Measurements from ENCODE around the gene DNAJC7. TPM values are rescaled to one million over a fixed set of nuclear protein-coding genes. Genes with fewer than 3 reads are reported as not detected.

The DNAJC7 gene
- total RNA-seq, 6 donors from 2014 or later, result 53.2 to 109 (median 73.5) TPM

DNA sequence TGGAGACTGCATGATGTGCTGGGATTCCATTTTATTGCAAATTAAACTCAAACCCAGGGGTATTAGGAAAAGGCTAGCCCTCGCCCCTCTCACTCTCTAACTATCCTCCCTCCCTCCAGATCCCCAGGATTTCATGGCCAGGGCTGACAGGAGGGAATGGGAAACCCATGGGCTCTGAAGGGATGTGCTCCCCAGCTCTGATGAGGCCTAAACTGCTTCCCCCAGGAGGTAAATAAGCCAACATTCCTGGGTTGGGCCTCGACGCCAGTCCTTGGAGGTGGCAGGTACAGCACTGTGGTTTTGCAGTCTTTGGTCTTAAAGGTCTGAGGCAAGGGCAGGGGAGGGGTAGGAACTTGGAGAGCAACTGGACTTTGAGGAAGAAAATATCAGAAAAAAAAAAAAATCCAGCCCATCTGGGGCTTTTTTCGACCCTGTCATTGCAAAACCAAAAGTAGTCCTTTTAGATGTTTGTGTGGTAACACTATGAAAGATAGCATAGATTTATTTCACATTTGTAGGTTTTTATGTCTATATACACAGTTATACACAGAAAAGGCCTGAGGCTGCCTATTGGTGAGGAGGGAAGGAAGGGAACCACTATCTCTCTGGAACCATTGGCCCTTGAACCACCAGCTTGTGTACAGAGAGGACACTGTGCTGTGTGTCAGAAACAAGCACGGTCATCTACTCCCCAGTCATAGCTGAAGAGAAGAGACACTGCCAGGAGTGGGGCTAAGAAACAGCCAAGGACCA, 21.2 kb upstream of the DNAJC7 start:
- Histone ChIP-seq H3K27ac (no peak overlapping the region), H3K36me3 (peaks cover 0 to 6% (median 0%) of the 10 kb centered on the region in 4 donors), H3K27me3 (no peaks in the 10 kb centered on the region), H3K9me3 (no peaks in the 10 kb centered on the region), H3K4me1 (peaks cover 0 to 11% (median 3%) of the 10 kb centered on the region in 4 donors), H3K4me3 (no peak overlapping the region)
- no peak for TF ChIP-seq POLR2AphosphoS5 (IDR thresholded peaks at IDR 0.05)
- TF ChIP-seq POLR2A (IDR thresholded peaks at IDR 0.05), result no peak
- no peak for TF ChIP-seq CTCF (IDR thresholded peaks at IDR 0.05)
- TF ChIP-seq EP300 (IDR thresholded peaks at IDR 0.05), result no peak
- no peak for DNase-seq
- 72 to 74% methylated on average over 5 of the region's 5 CpGs for WGBS, 2 donors
- ATAC-seq (ENCODE audit: low FRiP score in 2 of 2), result no peak

- 38 to 54% methylated on average over 5 to 6 of the region's 6 CpGs for WGBS, 2 donors
- Histone ChIP-seq H3K36me3 (no peaks in the 10 kb centered on the region), H3K4me3 (no peak overlapping the region), H3K27me3 (no peaks in the 10 kb centered on the region), H3K9me3 (no peaks in the 10 kb centered on the region), H3K27ac (no peak overlapping the region), H3K4me1 (no peaks in the 10 kb centered on the region)
- no peak for TF ChIP-seq POLR2A (IDR thresholded peaks at IDR 0.05)
- no peak for TF ChIP-seq POLR2AphosphoS5 (IDR thresholded peaks at IDR 0.05)
- no peak for TF ChIP-seq EP300 (IDR thresholded peaks at IDR 0.05)
- TF ChIP-seq CTCF (IDR thresholded peaks at IDR 0.05), result no peak
- DNase-seq, result no peak
- ATAC-seq (ENCODE audit: low FRiP score in 2 of 2), result no peak
Measured at GRCh38 chr17:42034059-42034458, 16.8 kb upstream of the DNAJC7 start.

- no peak overlapping the region for H3K4me3 ChIP-seq
- no peaks in the 10 kb centered on the region for H3K36me3 ChIP-seq
- ATAC-seq (ENCODE audit: low FRiP score in 2 of 2) (peak in 1 of 2 donors; percentile 12), DNase-seq (no peak)
- H3K4me1 ChIP-seq, result no peaks in the 10 kb centered on the region
- WGBS, 2 donors, result 66 to 69% methylated on average over 3 to 6 of the region's 6 CpGs
- TF ChIP-seq POLR2AphosphoS5 (IDR thresholded peaks at IDR 0.05), result no peak
- TF ChIP-seq EP300 (IDR thresholded peaks at IDR 0.05), result no peak
- no peak for TF ChIP-seq POLR2A (IDR thresholded peaks at IDR 0.05)
- no peak for TF ChIP-seq CTCF (IDR thresholded peaks at IDR 0.05)
- no peaks in the 10 kb centered on the region for H3K9me3 ChIP-seq
- H3K27ac ChIP-seq, result no peak overlapping the region
- no peaks in the 10 kb centered on the region for H3K27me3 ChIP-seq
Measured at GRCh38 chr17:42031584-42031983, 14.3 kb upstream of the DNAJC7 start.

- Histone ChIP-seq H3K27me3 (no peaks in the 10 kb centered on the region), H3K4me1 (peaks cover 17 to 20% (median 18%) of the 10 kb centered on the region in 4 donors), H3K27ac (no peak overlapping the region), H3K9me3 (no peaks in the 10 kb centered on the region), H3K36me3 (peaks cover 0 to 6% (median 5%) of the 10 kb centered on the region in 4 donors), H3K4me3 (no peak overlapping the region)
- no peak for TF ChIP-seq POLR2AphosphoS5 (IDR thresholded peaks at IDR 0.05)
- TF ChIP-seq EP300 (IDR thresholded peaks at IDR 0.05), result no peak
- TF ChIP-seq POLR2A (IDR thresholded peaks at IDR 0.05), result no peak
- no peak for TF ChIP-seq CTCF (IDR thresholded peaks at IDR 0.05)
- DNase-seq, result no peak
- WGBS, 2 donors, result 75 to 100% methylated on average over 1 to 7 of the region's 7 CpGs
- ATAC-seq (ENCODE audit: low FRiP score in 2 of 2), result no peak
Measured at GRCh38 chr17:42028791-42029127, 11.5 kb upstream of the DNAJC7 start.

Data from upper lobe of left lung (tissue), 6 donors.